OCI-LY3 (cell line): ENCODE data around the gene MYL3.

Source experiments
- H2AFZ ChIP-seq: fragments of 200-600, 300-600 bp; shearing (Covaris generic); 2 replicates; pipeline ENCODE4 v1.6.0; 2014; ENCODE audit warnings: antibody characterized with exemption, low read depth, low read length
- H3K27ac ChIP-seq: fragments of 200-600, 300-600 bp; sonication (generic); 2 replicates; pipeline ENCODE4 v1.5.1; 2014; ENCODE audit warnings: mild to moderate bottlenecking, low read length, moderate library complexity, mixed read lengths
- H3K27me3 ChIP-seq: fragments of 200-600, 300-600 bp; sonication (generic); 2 replicates; pipeline ENCODE4 v1.6.1; 2014; ENCODE audit warnings: low read depth, low read length, mixed read lengths
- H3K36me3 ChIP-seq: fragments of 200-600, 300-600 bp; sonication (generic); replicated peaks from 2 replicates; pipeline ENCODE3; 2014; ENCODE audit warnings: low read depth, low read length, mixed read lengths
- H3K4me1 ChIP-seq: fragments of 300-600, 200-600 bp; sonication (generic); 2 replicates; pipeline ENCODE4 v1.6.1; 2014; ENCODE audit warnings: low read length, mixed read lengths
- H3K4me2 ChIP-seq: fragments of 200-600, 300-600 bp; sonication (generic); 2 replicates; pipeline ENCODE4 v1.6.1; 2014; ENCODE audit warnings: low read length, mixed read lengths
- H3K4me3 ChIP-seq: fragments of 300-600, 200-600 bp; sonication (generic); 2 replicates; pipeline ENCODE4 v1.5.1; 2014; ENCODE audit warnings: antibody characterized with exemption, mild to moderate bottlenecking, low read length, moderate library complexity
- H3K79me2 ChIP-seq: fragments of 300-600, 200-600 bp; shearing (Covaris generic); 2 replicates; pipeline ENCODE4 v1.6.1; 2014; ENCODE audit warnings: mild to moderate bottlenecking, low read length, mixed read lengths
- H3K9ac ChIP-seq: fragments of 300-600, 200-600 bp; shearing (Covaris generic); 2 replicates; pipeline ENCODE4 v1.6.0; 2014; ENCODE audit warnings: mild to moderate bottlenecking, low read length, moderate library complexity
- H3K9me3 ChIP-seq: fragments of 200-600, 300-600 bp; shearing (Covaris generic); 2 replicates; pipeline ENCODE4 v1.6.1; 2014; ENCODE audit warnings: low read length, mixed read lengths; ENCODE audit not compliant: insufficient read depth
- H4K20me1 ChIP-seq: fragments of 200-600, 300-600 bp; sonication (generic); 2 replicates; pipeline ENCODE4 v1.6.1; 2016; ENCODE audit warnings: low read length, mixed read lengths; ENCODE audit not compliant: insufficient read depth
- CTCF ChIP-seq: fragments of 200-600, 300-600 bp; sonication (generic); IDR thresholded peaks from 2 replicates; pipeline ENCODE4 v1.5.1; 2014; ENCODE audit warnings: antibody characterized with exemption, low read length, low read depth
- EZH2phosphoT487 ChIP-seq: fragments of 200-600 bp; shearing (Covaris generic); IDR thresholded peaks from 2 replicates; pipeline ENCODE4 v1.6.1; 2018; ENCODE audit warnings: antibody characterized with exemption, mixed run types, low read depth

Gene MYL3

GRCh38 chr3:46875560-46875959 lies 12.3 kb upstream of the MYL3 start:
- TF ChIP-seq EZH2phosphoT487 = no peak
- TF ChIP-seq CTCF = no peak
- no peak overlapping the region for H3K9ac ChIP-seq
- no peaks in the 10 kb centered on the region for H3K4me1 ChIP-seq
- H3K4me3 ChIP-seq = no peak overlapping the region
- no peaks in the 10 kb centered on the region for H4K20me1 ChIP-seq
- H3K27me3 ChIP-seq = peaks cover 25% of the 10 kb centered on the region
- H3K4me2 ChIP-seq = no peak overlapping the region
- H2AFZ ChIP-seq = no peak overlapping the region
- H3K79me2 ChIP-seq = no peaks in the 10 kb centered on the region
- no peaks in the 10 kb centered on the region for H3K36me3 ChIP-seq
- no peak overlapping the region for H3K27ac ChIP-seq
- H3K9me3 ChIP-seq = no peaks in the 10 kb centered on the region

GRCh38 chr3:46874430-46874829 lies 11.2 kb upstream of the MYL3 start:
- H3K27me3 ChIP-seq = peaks cover 36% of the 10 kb centered on the region
- H3K9me3 ChIP-seq = no peaks in the 10 kb centered on the region
- no peak overlapping the region for H3K4me3 ChIP-seq
- no peaks in the 10 kb centered on the region for H3K4me1 ChIP-seq
- H2AFZ ChIP-seq = no peak overlapping the region
- no peak overlapping the region for H3K9ac ChIP-seq
- no peak overlapping the region for H3K27ac ChIP-seq
- no peaks in the 10 kb centered on the region for H4K20me1 ChIP-seq
- no peaks in the 10 kb centered on the region for H3K79me2 ChIP-seq
- TF ChIP-seq EZH2phosphoT487 = no peak
- TF ChIP-seq CTCF = no peak
- H3K36me3 ChIP-seq = no peaks in the 10 kb centered on the region
- H3K4me2 ChIP-seq = no peak overlapping the region

GRCh38 chr3:46873521-46873920 lies 10.3 kb upstream of the MYL3 start:
- Histone ChIP-seq H4K20me1 (no peaks in the 10 kb centered on the region), H3K4me1 (no peaks in the 10 kb centered on the region), H3K27ac (no peak overlapping the region), H2AFZ (no peak overlapping the region), H3K4me2 (no peak overlapping the region), H3K9me3 (no peaks in the 10 kb centered on the region), H3K79me2 (no peaks in the 10 kb centered on the region), H3K9ac (no peak overlapping the region), H3K4me3 (no peak overlapping the region), H3K36me3 (no peaks in the 10 kb centered on the region), H3K27me3 (peaks cover 41% of the 10 kb centered on the region)
- TF ChIP-seq EZH2phosphoT487 = no peak
- no peak for TF ChIP-seq CTCF

GRCh38 chr3:46871222-46871621 lies 8.0 kb upstream of the MYL3 start:
- Histone ChIP-seq H3K4me1 (no peaks in the 10 kb centered on the region), H3K79me2 (no peaks in the 10 kb centered on the region), H3K4me2 (no peak overlapping the region), H3K27ac (no peak overlapping the region), H3K9me3 (no peaks in the 10 kb centered on the region), H3K36me3 (no peaks in the 10 kb centered on the region), H2AFZ (no peak overlapping the region), H3K9ac (no peak overlapping the region), H3K4me3 (no peak overlapping the region), H3K27me3 (peaks cover 41% of the 10 kb centered on the region), H4K20me1 (no peaks in the 10 kb centered on the region)
- no peak for TF ChIP-seq CTCF
- TF ChIP-seq EZH2phosphoT487 = no peak
